ENCODE results near the gene TTC28. TPM values are rescaled to one million over a fixed set of nuclear protein-coding genes. Genes with fewer than 3 reads are reported as not detected.

TTC28 gene
- total and polyA plus RNA-seq, 10 of the 15 experiments (the other 5 are each of a cell fraction or from before 2014, with no cell fraction given): 0.15 to 8.4 (median 1.4) TPM

DNA sequence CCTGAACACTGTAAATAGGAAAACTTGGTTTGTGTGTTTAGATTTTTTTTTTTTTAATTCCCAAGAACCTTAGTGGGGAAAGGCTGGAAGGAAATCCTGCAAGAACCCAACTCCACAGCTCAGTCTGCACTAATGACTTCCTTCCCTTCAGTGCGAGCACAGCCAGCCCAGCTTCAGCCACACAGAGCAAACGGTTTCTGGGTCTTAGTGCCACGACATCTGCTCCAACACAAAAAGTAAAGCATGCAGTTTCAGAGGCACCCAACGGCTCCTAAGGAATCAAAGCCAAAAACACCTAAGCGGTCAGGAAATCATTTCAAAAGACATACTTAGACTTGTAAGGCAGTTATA, 236.1 kb downstream of the TTC28 start (continued):
- TF ChIP-seq, protein P1, sequence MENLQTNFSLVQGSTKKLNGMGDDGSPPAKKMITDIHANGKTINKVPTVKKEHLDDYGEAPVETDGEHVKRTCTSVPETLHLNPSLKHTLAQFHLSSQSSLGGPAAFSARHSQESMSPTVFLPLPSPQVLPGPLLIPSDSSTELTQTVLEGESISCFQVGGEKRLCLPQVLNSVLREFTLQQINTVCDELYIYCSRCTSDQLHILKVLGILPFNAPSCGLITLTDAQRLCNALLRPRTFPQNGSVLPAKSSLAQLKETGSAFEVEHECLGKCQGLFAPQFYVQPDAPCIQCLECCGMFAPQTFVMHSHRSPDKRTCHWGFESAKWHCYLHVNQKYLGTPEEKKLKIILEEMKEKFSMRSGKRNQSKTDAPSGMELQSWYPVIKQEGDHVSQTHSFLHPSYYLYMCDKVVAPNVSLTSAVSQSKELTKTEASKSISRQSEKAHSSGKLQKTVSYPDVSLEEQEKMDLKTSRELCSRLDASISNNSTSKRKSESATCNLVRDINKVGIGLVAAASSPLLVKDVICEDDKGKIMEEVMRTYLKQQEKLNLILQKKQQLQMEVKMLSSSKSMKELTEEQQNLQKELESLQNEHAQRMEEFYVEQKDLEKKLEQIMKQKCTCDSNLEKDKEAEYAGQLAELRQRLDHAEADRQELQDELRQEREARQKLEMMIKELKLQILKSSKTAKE (IDR thresholded peaks at IDR 0.05; ENCODE audit: low read depth, poor library complexity, severe bottlenecking): no peak
- TF ChIP-seq, protein P2, sequence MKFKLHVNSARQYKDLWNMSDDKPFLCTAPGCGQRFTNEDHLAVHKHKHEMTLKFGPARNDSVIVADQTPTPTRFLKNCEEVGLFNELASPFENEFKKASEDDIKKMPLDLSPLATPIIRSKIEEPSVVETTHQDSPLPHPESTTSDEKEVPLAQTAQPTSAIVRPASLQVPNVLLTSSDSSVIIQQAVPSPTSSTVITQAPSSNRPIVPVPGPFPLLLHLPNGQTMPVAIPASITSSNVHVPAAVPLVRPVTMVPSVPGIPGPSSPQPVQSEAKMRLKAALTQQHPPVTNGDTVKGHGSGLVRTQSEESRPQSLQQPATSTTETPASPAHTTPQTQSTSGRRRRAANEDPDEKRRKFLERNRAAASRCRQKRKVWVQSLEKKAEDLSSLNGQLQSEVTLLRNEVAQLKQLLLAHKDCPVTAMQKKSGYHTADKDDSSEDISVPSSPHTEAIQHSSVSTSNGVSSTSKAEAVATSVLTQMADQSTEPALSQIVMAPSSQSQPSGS (IDR thresholded peaks at IDR 0.05; ENCODE audit: low read length): no peak
- TF ChIP-seq IKZF2 (IDR thresholded peaks at IDR 0.05): no peak

DNA sequence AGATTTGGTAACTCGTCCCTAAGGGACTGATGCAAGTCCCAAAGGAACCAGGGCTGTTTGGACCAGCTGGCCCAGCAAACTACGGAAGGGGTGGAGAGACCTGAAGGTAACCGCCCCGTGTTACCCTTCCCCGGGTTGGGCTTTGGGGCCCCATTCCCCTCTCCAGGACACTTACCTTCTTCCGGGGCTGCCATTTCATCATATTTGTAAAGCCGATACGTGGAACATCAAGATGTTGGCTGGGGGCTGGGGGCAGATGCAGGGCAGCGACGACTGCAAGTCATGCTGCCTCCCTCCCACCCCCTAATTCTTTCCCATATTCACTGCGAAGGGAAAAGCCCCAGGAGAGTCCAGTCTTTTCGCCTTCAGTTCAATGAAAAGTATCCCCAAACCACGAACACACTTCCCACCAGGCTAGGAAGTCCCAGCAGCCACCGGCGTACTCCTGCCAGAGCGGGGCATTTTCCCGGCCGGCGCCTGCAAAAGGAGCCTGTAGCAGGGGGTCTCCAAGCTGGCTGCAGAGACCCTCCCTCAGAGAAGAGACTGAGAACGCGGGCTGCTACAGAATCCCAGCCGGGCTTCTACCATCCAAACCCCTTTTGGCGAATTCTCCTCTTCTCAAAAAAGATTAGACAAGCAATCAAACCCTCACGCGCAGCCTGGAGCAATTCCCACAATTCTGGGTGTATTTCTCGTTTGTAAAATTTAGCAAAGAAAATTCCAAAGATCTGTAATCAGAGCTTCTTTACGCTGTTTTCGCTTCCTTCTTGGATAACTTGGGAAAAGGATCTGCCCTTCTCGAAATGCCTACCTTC, 236.7 kb downstream of the TTC28 start:
- no peak for TF ChIP-seq POLR2A (IDR thresholded peaks at IDR 0.05; ENCODE audit: low read depth, low read length)
- no peak for TF ChIP-seq NR2C2 (IDR thresholded peaks at IDR 0.05; ENCODE audit: borderline replicate concordance, control insufficient read depth, insufficient read length, low read depth)
- no peak for TF ChIP-seq IKZF2 (IDR thresholded peaks at IDR 0.05)
- no peak for TF ChIP-seq CREM (IDR thresholded peaks at IDR 0.05; ENCODE audit: low read depth)
- TF ChIP-seq NR2C1 (IDR thresholded peaks at IDR 0.05): no peak
- no peak for TF ChIP-seq ZSCAN29 (IDR thresholded peaks at IDR 0.05)
- no peak for TF ChIP-seq ZBED1 (IDR thresholded peaks at IDR 0.05; ENCODE audit: borderline replicate concordance)
- no peak for TF ChIP-seq EGR1 (IDR thresholded peaks at IDR 0.05; ENCODE audit: borderline replicate concordance in 1 of 2, low read depth in 2 of 2, low read length in 2 of 2)
- no peak for TF ChIP-seq PAX8 (IDR thresholded peaks at IDR 0.05)
- TF ChIP-seq MEF2B (IDR thresholded peaks at IDR 0.05; ENCODE audit: partially characterized antibody, poor library complexity, severe bottlenecking): no peak
- no peak for TF ChIP-seq MYB (IDR thresholded peaks at IDR 0.05; ENCODE audit: borderline replicate concordance, low read depth, low read length)
- no TSS peak for BruUV-seq (replicated peaks)
- no peaks in the 10 kb centered on the region for H4K20me1 ChIP-seq (ENCODE audit: control insufficient read depth, insufficient read depth)
- WGBS (ENCODE audit: insufficient coverage, insufficient replicate concordance, low lambda C conversion rate, missing lambda C conversion rate): 16% methylated on average over 29 of the region's 29 CpGs
- ChIA-PET SMC1A (ENCODE audit: uncharacterized antibody, unreplicated experiment) (interaction anchor here (1.7 kb wide), 1 partner anchor 392 kb away, joined by 7 read pairs; no protein-coding TSS in a partner anchor), POLR2A (no interaction called here), RAD21 (ENCODE audit: unreplicated experiment) (no interaction called here), CTCF (interaction anchor here (0.5 to 5.8 kb wide), 7 partner anchors 9 to 556 kb away, joined by 3 to 45 read pairs (median 4); no protein-coding TSS in a partner anchor)
- intact Hi-C loops (cut with micrococcal nuclease; ENCODE audit: unreplicated experiment): loop anchor here (1.0 to 5.0 kb wide), 2 partner anchors 151 to 421 kb away; no protein-coding TSS in a partner anchor
- no peak overlapping the region for H3K27ac ChIP-seq (ENCODE audit: control insufficient read depth, insufficient read depth)
- in situ Hi-C loops (cut with MboI): no loop called here
- peaks cover 4 to 8% of the 10 kb centered on the region in 2 experiments for H3K27me3 ChIP-seq (replicated peaks in 1 of 2; ENCODE audit: control insufficient read depth in 2 of 2, insufficient read depth in 2 of 2, low read length in 1 of 2)
- no peaks in the 10 kb centered on the region for H3K9me3 ChIP-seq (replicated peaks; ENCODE audit: control insufficient read depth, insufficient read depth, low read length)
- H2AFZ ChIP-seq (ENCODE audit: control insufficient read depth, low read depth, low read length): no peak overlapping the region
- FAIRE-seq: no peak
- no peak overlapping the region for H3K4me3 ChIP-seq
- H3K36me3 ChIP-seq (ENCODE audit: control insufficient read depth in 2 of 2, insufficient read depth in 2 of 2, low read length in 1 of 2): no peaks in the 10 kb centered on the region
- DNase-seq (ENCODE audit: low read depth, low spot score): no peak
- no peaks in the 10 kb centered on the region for H3K4me1 ChIP-seq (ENCODE audit: control insufficient read depth, insufficient read depth, low read length)
- no peak overlapping the region for H3K4me2 ChIP-seq (ENCODE audit: control insufficient read depth, insufficient read depth)
- H3K9ac ChIP-seq (ENCODE audit: control insufficient read depth, insufficient read depth, low read length): no peak overlapping the region
- ATAC-seq: peak; percentile 28; the same call in 2 of the 3 replicates
- no peaks in the 10 kb centered on the region for H3K79me2 ChIP-seq (ENCODE audit: control insufficient read depth, insufficient read depth, low read length)

Data from GM12878 (cell line).